CD4-positive, alpha-beta T cell treated with Interleukin-4 for 4 hours (primary cell): Measurements from ENCODE around the gene CBARP.
"Not testable (repeated sequence)": the region's sequence is repeated elsewhere in the genome, so short reads cannot be mapped to it uniquely, and the experiment has no call there.

Source experiments
- DNase-seq: peaks from one replicate; pipeline ENCODE4 v3.0.0-alpha.2; 2020

CBARP gene

DNA sequence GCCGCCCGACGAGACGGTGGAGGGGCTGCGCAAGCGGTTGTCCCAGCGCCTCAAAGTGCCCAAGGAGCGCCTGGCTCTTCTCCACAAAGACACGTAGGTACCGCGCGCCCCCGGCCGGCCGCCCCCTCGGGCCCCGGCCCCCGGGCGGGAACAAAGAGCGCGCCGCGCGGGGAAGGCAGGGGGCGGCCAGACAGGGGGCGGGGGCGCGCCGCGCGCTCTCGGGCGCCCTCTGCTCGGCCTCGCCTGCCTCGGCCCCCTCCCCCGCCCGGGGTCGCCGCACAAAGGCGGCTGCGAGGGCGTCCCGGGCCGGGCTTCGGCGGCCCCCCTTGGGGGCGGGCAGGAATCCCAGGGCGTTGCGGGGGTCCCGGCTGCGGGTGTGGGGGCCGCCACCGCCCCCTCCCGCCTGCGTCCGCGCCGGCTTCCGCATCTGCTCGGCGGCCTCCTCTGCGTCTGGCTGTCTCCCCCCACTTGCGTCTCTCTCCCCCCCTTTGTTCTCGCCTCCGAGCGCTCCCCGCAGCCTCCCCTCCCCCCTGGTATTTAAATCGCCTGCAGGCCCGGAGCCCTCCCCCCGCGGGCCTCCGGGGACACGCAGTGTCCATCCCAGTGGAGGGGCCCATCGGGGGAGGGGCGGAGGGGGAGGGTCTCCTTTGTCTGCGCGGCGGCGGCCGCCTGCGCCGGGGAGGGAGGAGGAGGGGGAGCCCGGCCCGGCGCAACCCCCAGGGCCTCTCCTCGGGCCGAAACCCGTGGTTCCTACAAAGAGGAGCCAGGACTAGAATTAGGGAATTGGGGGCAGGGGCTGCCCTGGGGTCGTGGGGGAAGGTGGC is 12.8 kb upstream of the CBARP start:
- no peak for DNase-seq

DNA sequence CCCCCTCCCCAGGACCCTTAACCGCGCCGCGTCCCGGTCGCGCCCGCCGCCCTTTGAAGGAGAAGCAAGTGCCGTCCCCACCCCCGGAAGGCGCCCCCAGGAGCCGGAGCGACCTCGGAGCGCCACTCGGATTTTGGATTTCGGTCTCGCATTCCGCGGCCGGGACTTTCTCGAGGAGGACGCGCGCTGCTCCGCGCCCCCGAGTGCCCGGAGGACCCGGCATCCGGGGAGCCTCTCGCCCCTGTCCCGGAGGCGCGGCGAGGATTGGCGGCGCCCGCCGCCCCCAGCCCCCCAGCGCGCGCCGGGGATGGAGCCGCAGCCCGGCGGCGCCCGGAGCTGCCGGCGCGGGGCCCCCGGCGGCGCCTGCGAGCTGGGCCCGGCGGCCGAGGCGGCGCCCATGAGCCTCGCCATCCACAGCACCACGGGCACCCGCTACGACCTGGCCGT is 12.2 kb upstream of the CBARP start:
- DNase-seq = no peak

DNA sequence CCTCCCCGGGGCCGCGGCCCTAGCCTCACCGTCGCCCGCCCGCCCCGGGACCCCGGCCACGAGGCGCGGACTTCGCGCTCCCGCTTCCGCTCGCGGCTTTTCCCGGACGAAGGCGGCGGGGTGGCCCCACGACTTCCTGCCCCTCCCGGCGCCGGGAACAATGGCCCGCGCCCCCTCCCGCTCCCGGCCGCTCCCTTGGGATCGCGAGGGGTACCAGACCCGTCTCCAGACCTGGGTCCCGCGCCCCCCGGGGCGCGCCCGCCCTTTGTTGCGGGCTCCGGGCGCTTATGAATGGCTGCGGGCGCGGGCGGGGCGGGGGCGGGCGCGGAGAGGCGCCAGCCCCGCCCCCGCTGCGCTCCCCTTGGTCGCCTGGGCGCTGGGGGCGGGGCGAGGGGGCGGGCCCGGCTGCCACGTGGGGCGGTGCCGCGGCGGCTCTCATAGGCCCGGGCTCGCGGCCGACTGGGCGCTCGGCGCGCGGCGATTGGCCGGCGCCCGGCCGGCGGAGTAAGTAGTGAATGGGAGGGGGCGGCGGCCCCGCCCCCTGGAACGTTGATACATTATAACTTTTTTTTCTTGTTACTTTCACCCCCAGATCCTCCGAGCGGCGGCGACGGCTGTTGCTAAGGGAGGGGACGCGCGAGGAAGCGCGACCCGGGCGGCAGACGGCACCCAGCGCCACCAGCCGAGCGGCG is 11.6 kb upstream of the CBARP start:
- peak; percentile 96 for DNase-seq

DNA sequence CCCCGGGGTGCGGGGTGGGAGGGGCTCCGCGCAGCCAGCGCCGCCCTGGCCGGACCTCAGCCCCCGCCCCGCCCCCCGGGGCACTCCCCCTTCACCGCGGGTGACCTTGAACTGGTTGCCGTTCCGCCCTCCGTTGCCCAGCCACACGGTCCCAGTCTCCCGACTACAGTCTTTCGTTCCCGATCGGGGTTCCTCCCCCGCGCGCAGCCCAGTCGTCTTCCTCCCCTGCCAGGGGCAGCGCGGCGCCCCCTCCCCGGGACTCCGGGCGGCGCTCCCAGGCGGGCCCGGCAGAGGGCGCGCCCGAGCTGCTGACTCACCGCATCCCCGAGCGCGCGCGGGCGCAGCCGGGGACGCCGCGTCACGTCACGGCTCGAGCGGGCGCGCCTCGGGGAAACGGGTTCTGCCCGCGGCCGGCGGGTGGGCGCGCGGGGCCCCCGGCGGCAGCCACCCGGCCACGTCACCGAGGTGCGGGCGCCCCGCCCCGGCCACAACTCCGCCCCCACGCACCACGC is 11.0 kb upstream of the CBARP start:
- peak; percentile 82 for DNase-seq

DNA sequence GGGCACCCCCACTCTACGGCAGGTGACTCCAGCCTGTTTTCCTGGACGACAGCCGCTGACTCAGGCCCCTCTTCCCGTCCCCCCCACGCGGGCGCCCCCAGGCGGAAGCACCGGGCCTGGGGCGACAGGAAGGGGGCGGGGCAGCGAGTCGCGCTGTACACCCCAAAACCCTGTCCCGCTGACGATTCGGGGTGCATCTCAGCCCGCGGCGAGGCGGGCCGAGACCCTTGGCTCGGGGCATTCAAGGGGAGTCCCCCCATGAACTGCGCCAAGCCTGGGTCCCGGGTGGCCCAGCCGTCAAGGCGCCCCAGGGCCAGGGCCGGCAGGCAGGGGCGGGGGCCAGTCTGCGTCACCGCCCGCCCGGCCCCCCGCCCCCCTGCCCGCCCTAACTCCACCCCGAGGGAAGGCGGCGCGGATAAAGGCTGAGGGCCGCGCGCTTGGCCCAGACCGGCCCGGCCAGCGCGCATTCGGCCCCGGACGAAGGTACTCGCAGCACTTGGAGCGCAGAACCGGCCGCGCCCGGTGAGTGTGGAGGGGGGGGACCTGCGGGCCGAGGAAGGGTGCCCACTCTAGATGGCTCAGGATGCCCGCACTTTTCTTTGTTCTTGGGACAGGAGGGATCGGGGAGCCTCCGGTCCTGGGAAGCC is 10.5 kb upstream of the CBARP start, which contains the start of gene MIDN:
Gene MIDN, plus strand, starts transcription at position 445 of the 647 bp plus-strand sequence. CDS start 1,714 bp downstream, outside the sequence.
- no peak for DNase-seq

DNA sequence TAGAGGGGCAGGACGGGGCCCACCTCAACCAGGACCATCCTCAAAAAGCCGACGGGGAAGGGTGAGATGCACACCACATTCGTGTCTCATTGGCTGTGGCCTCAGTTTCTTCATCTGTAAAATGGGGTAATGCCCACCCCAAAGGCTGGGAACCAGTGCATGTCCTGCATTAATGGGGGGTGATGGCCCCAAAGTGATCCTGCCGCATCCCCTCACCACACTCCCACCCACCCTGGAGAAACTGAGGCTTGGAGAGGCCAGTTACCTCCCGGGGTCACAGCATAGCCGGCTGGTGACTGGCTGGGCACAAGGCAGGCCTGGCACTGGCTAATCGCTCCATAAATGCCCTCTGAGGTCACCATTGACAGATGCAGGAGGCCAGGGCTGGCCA is 9.9 kb upstream of the CBARP start:
- DNase-seq = no peak

DNA sequence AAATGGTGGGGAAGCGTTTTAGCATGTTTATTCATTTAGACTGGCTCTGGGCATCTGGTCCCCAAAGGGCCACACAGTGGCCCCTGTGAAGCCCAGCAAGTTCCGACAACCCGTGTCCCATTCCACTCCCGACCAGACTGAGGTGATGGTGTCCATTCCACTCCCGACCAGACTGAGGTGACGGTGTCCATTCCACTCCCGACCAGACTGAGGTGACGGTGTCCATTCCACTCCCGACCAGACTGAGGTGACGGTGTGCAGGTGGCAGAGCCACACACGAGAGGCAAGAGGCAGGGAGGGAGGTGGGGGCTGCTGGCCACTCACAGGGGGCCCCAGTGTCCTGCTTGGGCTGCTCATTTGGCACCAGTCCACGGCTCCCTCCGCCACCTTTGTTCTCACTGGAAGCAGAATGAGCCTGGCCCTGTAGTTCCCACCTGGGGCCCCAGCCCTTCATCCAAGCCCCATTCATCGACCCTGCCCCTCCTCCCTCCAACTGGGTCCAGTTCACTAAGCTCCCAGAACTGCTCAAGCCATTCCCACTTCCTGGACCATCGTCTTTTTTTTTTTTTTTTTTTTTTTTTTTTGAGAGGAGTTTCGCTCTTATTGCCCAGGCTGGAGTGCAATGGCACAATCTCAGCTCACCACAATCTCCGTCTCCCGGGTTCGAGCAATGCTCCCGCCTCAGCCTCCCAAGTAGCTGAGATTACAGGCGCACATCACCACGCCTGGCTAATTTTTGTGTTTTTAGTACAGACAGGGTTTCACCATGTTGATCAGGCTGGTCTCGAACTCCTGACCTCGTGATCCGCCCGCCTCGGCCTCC is 8.7 kb upstream of the CBARP start:
- DNase-seq = not testable (repeated sequence)

DNA sequence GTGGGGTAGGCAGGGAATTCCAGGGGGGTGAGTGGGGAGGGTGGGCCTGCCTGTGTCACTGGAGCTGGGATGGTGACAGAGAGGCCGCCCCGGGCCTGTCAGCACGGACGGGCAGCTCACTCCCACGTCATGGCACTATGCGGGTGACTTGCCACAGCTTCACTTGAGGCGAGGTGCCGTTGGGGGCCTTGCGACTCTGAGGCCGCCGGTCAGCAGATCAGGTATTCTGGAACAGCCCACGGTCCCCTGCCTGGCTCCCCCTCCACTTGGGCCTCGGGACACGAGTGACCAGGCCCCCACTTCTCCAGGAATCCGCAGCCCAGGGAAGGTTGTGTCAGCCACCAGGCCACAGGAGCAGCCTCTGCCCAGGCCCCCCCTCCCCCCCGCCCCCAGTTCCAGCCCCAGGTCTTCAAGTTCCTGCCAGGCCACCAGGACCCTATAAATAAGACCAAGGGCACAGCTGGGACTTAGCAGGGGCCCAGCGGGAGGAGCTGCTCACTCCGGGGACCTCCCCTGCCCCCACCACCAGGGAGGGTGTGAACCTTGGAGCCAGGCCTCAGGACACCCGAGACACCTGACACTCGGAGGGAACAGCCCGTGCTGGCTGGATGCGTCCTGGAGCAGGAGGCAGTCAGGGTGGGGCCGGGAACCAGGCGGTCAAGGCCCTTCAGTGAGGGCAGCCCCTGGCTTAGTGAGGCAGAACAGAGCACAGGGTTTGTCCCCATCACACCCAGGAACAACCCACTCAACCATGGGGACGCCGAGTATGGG is 7.9 kb upstream of the CBARP start:
- DNase-seq = no peak

DNA sequence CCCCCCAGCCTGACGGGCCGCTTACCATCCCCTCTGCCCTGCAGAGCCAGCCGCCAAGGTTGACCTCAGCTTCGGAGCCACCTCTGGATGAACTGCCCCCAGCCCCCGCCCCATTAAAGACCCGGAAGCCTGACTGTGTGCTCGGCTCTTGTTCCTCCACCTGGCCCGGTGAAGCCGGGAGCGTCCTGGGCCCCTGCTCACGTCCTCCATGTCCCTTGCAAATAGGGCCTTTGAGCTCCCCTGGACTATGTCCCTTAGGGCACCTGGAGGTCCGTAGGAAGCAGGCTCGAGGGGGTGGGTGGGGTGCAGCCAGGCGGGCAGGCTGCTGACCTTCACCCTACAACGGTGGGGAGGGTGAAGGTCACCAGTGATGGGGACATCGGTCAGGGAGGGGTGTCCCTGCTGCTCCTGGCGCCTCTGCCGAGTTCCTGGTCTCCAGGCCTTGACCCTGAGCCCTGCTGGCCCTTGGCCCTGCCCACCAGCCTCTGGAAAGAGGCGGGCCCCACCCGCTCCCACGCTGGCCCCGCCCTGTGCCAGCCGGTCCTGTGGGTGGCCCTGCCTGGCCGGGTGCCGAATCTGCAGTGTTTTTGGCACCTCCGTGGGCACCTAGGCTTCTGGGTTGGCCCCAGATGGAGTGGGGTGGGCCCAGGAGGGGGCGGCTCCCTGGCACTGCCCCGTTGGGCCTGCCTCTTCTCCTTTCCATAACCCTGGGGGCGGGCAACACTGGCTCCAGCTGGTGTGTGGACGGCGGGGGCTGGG is 7.1 kb upstream of the CBARP start:
- no peak for DNase-seq

DNA sequence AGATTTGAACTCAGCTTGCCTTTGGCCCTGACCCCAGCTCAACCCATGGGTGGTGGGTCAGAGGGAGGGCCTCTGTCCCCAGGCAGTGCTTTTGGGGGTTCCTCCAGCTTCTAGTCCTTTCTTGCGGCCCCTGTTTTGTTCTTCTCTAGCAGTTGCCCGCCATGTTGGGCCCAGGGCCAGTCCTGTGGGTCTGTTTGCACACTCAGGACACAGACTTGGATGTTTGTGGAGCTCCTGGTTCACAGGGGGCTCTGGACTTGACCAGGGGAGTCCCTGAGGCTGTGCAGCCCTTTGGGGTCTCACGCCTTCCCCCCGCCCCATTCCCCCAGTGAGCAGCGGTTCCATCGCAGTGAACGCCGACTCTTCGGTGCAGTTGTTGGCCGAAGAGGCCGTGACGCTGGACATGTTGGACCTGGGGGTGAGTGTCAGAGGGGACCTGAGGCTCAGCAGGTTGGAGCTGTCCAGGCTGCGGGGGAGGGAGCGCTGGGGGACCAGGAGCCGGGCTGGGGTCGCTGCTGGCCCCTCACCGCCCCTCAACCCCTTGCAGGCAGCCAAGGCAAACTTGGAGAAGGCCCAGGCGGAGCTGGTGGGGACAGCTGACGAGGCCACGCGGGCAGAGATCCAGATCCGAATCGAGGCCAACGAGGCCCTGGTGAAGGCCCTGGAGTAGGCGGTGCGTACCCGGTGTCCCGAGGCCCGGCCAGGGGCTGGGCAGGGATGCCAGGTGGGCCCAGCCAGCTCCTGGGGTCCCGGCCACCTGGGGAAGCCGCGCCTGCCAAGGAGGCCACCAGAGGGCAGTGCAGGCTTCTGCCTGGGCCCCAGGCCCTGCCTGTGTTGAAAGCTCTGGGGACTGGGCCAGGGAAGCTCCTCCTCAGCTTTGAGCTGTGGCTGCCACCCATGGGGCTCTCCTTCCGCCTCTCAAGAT is 6.2 kb upstream of the CBARP start:
- DNase-seq = peak; percentile 79

DNA sequence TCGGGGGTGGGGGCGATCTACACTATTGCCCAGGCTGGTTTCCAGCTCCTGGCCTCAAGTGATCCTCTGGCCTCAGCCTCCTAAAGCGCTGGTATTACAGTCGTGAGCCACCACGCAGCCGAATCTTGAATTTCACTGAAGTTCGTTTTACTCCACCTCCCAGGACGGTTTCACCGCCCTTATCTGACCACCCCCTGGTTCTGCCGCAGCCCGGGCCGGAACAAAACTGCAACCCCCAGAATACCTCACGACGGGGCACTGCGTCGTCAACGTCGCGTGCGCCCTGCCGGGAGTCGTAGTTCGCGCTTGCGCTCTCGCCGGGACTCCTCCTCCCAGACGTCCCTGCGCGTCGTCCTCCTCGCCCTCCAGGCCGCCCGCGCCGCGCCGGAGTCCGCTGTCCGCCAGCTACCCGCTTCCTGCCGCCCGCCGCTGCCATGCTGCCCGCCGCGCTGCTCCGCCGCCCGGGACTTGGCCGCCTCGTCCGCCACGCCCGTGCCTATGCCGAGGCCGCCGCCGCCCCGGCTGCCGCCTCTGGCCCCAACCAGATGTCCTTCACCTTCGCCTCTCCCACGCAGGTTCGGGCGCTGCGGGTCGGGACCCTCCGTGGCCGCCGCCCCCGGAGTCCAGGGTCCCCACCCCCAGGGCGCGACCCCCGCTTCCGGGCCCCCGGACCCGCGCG is 3.8 kb upstream of the CBARP start, which contains the start of gene ATP5F1D:
Gene ATP5F1D, plus strand, starts transcription at position 335 of the 679 bp plus-strand sequence. Its CDS starts 100 bp downstream, at position 435.
- DNase-seq = peak; percentile 89

DNA sequence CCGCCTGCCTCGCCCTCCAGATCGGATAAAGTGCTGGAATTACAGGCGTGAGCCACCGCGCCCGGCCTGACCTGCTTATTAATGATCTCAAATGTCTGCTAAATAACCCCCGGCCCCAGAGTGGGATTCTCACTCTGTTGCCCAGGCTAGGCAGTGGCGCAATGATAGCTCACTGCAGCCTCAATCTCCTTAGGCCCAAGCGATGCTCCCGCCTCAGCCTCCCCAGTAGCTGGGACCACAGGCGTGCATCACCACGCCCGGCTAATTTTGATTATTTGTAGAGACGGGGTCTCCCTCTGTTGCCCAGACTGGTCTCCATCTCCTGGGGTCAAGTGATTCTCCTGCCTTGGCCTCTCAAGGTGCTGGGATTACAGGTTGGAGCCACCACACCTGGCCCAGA is 3.1 kb upstream of the CBARP start:
- no peak for DNase-seq

DNA sequence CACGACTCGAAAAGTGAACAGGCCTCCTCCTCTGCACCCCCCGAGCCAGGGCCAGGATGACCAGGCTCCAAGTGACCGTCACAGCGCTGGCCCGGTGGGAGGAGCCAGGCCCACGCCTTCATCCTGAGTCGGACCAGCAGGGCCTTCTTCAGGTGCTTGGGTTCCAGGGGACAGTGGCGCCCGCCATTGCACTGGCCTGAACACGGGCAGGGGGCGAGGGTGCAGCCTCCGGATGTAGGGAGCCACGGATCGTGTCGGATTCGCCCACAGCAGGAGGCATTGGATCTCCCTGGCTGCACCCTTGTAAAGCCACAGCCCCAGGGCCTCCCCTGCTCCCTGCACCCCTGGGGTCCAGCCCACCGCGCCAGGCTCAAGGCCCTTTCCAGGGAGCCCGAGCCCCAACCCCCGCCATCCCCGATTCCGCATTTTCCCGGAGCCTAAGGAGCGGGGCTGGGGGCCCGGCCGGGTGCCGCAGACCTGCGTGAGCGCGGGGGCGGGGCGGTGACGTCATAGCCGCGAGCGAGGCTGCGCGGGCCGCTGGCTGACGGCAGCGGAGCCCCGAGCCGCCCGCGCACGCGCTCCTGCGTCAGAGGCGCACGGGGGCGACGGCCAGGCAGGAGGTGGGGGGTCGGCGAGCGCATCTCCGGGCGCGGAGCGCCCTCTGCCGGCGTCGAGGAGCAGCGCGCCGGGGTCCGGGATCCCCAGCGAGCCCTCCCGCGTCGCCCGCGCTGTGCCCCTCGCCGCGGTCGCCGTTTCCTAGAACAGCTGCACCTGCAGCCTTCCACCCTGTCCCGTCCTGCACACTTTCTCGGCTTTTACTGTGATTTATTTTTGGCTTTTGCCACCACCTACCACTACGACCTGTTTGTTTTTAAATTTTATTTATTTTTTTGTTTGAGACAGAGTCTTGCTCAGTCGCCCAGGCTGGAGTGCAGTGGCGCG is 2.3 kb upstream of the CBARP start:
- DNase-seq = peak; percentile 81

DNA sequence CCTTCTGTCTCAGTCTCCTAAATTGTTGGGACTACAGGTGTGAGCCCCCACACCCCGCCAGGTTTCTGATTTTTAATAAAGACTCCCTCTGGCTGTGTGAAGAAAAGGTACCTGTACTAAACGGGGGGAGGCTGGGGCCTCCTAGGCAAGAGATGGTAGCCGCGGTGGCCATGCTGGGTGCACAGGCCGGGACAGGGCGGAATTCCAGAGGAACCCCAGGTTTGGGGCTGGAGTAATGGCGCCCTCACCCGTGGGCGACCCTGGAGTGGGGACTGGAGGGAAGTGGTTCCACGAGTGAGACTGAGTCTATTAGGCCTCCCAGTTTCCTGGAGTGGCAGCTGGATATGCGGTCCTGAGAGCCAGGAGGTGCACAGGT is 1.6 kb upstream of the CBARP start:
- DNase-seq = no peak

DNA sequence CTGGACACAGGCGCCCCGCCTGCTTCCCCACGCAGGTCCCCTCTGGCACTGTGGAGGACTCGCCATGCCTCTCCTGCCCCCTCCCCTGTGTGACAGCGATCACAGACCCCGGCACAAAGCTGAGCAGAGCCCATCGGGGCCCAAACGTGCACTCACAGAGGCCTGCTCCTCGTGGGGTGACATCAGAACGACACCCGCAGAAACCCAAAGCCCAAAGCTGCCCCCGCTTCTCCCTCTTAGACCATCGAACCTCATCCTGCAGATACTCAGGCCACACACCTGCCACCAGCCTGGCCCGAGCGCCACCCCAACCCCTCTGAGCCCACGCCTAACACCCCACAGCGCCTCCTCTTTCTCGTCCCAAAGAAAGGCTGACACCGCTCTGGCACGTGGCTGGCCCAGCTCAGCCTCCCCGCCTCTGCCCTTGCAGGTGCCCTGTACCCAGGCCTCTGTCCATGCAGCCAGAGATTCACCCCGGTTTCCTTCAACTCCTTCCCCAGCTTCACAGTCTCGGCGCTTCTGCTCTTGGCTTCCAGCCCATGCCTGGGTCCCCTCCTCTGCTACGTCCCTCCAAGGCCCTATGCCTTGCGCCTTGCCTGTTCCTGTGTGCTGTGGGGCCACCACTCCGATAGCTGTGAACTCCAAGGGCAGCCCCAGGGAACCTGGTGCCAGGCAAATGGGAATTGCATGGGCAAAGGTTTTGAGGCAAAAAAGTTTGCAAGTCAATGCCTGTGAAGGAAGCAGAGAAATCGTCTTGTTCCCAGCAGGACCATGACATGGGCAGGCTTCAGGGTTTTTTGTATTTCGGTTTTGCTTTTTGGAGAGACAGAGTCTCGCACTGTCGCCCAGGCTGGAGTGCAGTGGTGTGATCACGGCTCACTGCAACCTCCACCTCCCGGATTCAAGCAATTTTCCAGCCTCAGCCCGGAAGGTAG is 831 bp upstream of the CBARP start:
- DNase-seq = no peak

DNA sequence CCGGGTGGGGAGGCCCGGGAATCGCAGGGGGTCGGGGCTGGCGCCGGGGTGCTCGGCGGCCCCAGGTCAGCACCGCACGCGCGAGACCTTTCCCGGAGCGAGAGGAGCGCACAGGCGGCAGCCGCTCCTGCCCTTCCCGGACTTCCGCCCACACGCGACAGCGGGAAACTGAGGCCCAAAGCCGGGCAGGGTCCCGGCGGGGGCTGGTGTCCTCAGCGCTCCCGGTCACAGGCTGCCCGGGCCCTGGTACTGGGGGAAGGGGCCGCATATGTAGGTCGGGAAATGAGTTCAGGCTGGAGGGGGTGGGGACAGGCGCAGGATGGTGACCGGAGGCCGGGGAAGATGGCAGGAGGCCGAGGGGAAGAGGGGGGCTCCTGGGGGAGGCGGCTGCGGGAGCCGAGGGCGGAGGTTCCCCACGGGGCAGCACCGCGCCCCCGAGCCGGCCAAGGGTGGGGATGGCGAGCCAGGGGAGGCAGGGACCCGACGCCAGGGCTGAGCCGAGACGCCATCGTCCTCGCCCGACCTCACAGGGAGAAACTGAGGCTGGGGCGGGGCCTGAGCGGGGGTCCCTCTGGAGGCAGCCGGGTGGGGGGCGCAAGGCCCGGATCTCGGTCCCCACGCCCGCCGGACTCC is 662 bp downstream of the CBARP start:
- DNase-seq = no peak
